HepG2 (cell line): ENCODE measurements around the gene NXPH4. TPM values are rescaled to one million over a fixed set of nuclear protein-coding genes. Genes with fewer than 3 reads are reported as not detected.

Experiments
- ATAC-seq: fragments of 200-7000 bp; cut with Tn5 transposase; 3 replicates; pipeline ENCODE4 v1.9.1; 2020; ENCODE audit warnings: mild to moderate bottlenecking, moderate library complexity
- BruUV-seq: library from RNA; stranded (reverse); fragments of 400-500 nt; replicated peaks from 2 replicates; lab custom pipeline; 2021; lab: Mats Ljungman, UMichigan
- CTCF ChIA-PET: fragments of 300-600 bp; formaldehyde crosslinking; extraction: SDS; loops from one replicate; lab custom pipeline; 2021; ENCODE audit warnings: low total read pairs, inconsistent platforms, low intra/inter-chr PET ratio; lab: Yijun Ruan, JAX
- POLR2A ChIA-PET: fragments of 350-600 bp; sonication (Branson Sonifier 250); formaldehyde crosslinking; loops from one replicate; lab custom pipeline; 2020; ENCODE audit warnings: antibody characterized with exemption, inconsistent platforms; lab: Yijun Ruan, JAX
- DNase-seq: peaks from one replicate; pipeline ENCODE4 v3.0.0-alpha.2; 2015; ENCODE audit warnings: low spot score
- FAIRE-seq: peaks from 3 replicates; lab custom pipeline; 2011; peaks lifted over from hg19 to GRCh38; lab: Jason Lieb, UNC
- H2AFZ ChIP-seq: one replicate; pipeline ENCODE4 v1.6.1; 2011; ENCODE audit warnings: low read length, inconsistent platforms
- H3K27ac ChIP-seq: fragments of 300-600 bp; 3 replicates; pipeline ENCODE4 v1.8.0; 2011; ENCODE audit warnings: mixed run types, mild to moderate bottlenecking, mixed read lengths, low read length, inconsistent platforms; ENCODE audit not compliant: insufficient read depth; ENCODE audit errors: extremely low read length
- H3K27me3 ChIP-seq, 2 experiments: fragments of 200-600 bp in 1 of 2; 2 replicates in 1 of 2; 3 replicates in 1 of 2; pipeline versions ENCODE4 v1.6.0 to v1.8.0; 2011; ENCODE audit warnings: low read length in 2 of 2, mild to moderate bottlenecking in 2 of 2, moderate library complexity in 2 of 2, inconsistent platforms in 1 of 2; ENCODE audit not compliant: insufficient read depth in 2 of 2, control insufficient read depth in 1 of 2
- H3K36me3 ChIP-seq, 2 experiments: fragments of 200-600 bp in 1 of 2; replicated peaks in 1 of 2; 2 replicates in 1 of 2; 3 replicates in 1 of 2; pipeline versions ENCODE4 v1.5.1 to v1.8.0; 2011; ENCODE audit warnings: low read length in 2 of 2, inconsistent platforms in 1 of 2; ENCODE audit not compliant: insufficient read depth in 2 of 2, control insufficient read depth in 1 of 2
- H3K4me1 ChIP-seq: 2 replicates; pipeline ENCODE4 v1.5.1; 2012; ENCODE audit warnings: low read length, inconsistent platforms; ENCODE audit not compliant: insufficient read depth
- H3K4me2 ChIP-seq: 2 replicates; pipeline ENCODE4 v1.6.0; 2011; ENCODE audit warnings: low read depth, low read length, inconsistent platforms
- H3K4me3 ChIP-seq, 3 experiments: fragments of 200-600 bp in 1 of 3; sonication (generic), shearing (Covaris generic) in 1 of 3; replicated peaks in 1 of 3; 2 replicates each; pipeline ENCODE4 v1.5.1; 2011 to 2016; ENCODE audit warnings: low read length in 3 of 3, inconsistent platforms in 2 of 3, low read depth in 2 of 3, mild to moderate bottlenecking in 2 of 3, control low read depth in 1 of 3, mixed read lengths in 1 of 3; ENCODE audit not compliant: insufficient read depth in 1 of 3
- H3K79me2 ChIP-seq: one replicate; pipeline ENCODE4 v1.6.1; 2011; ENCODE audit warnings: low read length, inconsistent platforms; ENCODE audit not compliant: insufficient read depth
- H3K9ac ChIP-seq: 2 replicates; pipeline ENCODE4 v1.6.0; 2011; ENCODE audit warnings: mild to moderate bottlenecking, low read depth, low read length, inconsistent platforms; ENCODE audit not compliant: insufficient read depth
- H3K9me3 ChIP-seq: 2 replicates; pipeline ENCODE4 v1.5.1; 2012; ENCODE audit warnings: mild to moderate bottlenecking, low read length
- H4K20me1 ChIP-seq: 2 replicates; pipeline ENCODE4 v1.6.0; 2011; ENCODE audit warnings: inconsistent platforms, mild to moderate bottlenecking, low read length, moderate library complexity; ENCODE audit not compliant: insufficient read depth
- ARID2 ChIP-seq: sonication (generic); formaldehyde crosslinking; IDR thresholded peaks from 2 replicates; pipeline ENCODE4 v1.8.1; 2022; ENCODE audit warnings: mild to moderate bottlenecking, missing genetic modification reagents, borderline replicate concordance
- ATF1 ChIP-seq: IDR thresholded peaks from 2 replicates; pipeline ENCODE4 v1.6.1; 2016; ENCODE audit warnings: mild to moderate bottlenecking, control low read depth
- MBD4 ChIP-seq: IDR thresholded peaks from 2 replicates; pipeline ENCODE4 v1.6.1; 2012; ENCODE audit warnings: low read length, inconsistent platforms, borderline replicate concordance
- SUZ12 ChIP-seq: fragments of 150-350 bp; IDR thresholded peaks from 2 replicates; pipeline ENCODE4 v1.6.1; 2014; ENCODE audit warnings: low read depth, low read length
- TFDP2 ChIP-seq: sonication (generic); formaldehyde crosslinking; IDR thresholded peaks from 2 replicates; pipeline ENCODE4 v1.4.0; 2020; ENCODE audit warnings: missing genetic modification reagents
- ZNF10 ChIP-seq: sonication (generic); formaldehyde crosslinking; IDR thresholded peaks from 2 replicates; pipeline ENCODE4 v1.4.0; 2020; ENCODE audit warnings: mild to moderate bottlenecking, low read depth, missing genetic modification reagents, borderline replicate concordance
- ZNF121 ChIP-seq: sonication (generic); formaldehyde crosslinking; IDR thresholded peaks from 2 replicates; pipeline ENCODE4 v1.5.0; 2020; ENCODE audit warnings: mild to moderate bottlenecking, missing genetic modification reagents
- ZNF24 ChIP-seq: fragments of 450-650 bp; IDR thresholded peaks from 2 replicates; pipeline ENCODE4 v1.6.1; 2017; ENCODE audit warnings: antibody characterized with exemption, mild to moderate bottlenecking
- ZNF460 ChIP-seq: sonication (generic); formaldehyde crosslinking; IDR thresholded peaks from 2 replicates; pipeline ENCODE4 v1.5.1; 2020; ENCODE audit warnings: missing genetic modification reagents, mild to moderate bottlenecking, borderline replicate concordance
- ZNF569 ChIP-seq: sonication (generic); formaldehyde crosslinking; IDR thresholded peaks from 2 replicates; pipeline ENCODE4 v1.5.0; 2020; ENCODE audit warnings: mild to moderate bottlenecking, missing genetic modification reagents, moderate library complexity, borderline replicate concordance
- ZNF775 ChIP-seq: sonication (generic); formaldehyde crosslinking; IDR thresholded peaks from 2 replicates; pipeline ENCODE4 v1.4.0; 2020; ENCODE audit warnings: missing genetic modification reagents, mild to moderate bottlenecking, moderate library complexity, borderline replicate concordance
- ZNF776 ChIP-seq: sonication (generic); formaldehyde crosslinking; IDR thresholded peaks from 2 replicates; pipeline ENCODE4 v1.4.0; 2020; ENCODE audit warnings: mild to moderate bottlenecking, missing genetic modification reagents
- WGBS: methylation state at CpG from one replicate; pipeline ENCODE4 v1.1.6; 2017; ENCODE audit warnings: low lambda C conversion rate; 5-methylcytosine and 5-hydroxymethylcytosine counted together
- in situ Hi-C: cut with HindIII; loops from 2 replicates; pipeline ENCODE4 v1.10.0; 2017; ENCODE audit warnings: low pct_unique_long_range_greater_than_20kb; ENCODE audit not compliant: extremely low pct_ligation_motif_present
- intact Hi-C: fragments of 100-400 bp; cut with micrococcal nuclease; formaldehyde crosslinking; loops from one replicate; pipeline ENCODE4 v1.10.0; 2022; ENCODE audit not compliant: unreplicated experiment
- polyA plus RNA-seq, 8 experiments: library from polyadenylated mRNA; depleted of rRNA in 3 of 8; stranded (reverse) in 7 of 8; unstranded in 1 of 8; fragments of >200 nt; fragmentation: Illumina TruSeq in 4 of 8; extraction: Trizol in 4 of 8; gene quantifications; 2 replicates each; pipeline versions ENCODE4 v1.2.1 to v1.2.3, GENCODE V29; 2011 to 2016; ENCODE audit warnings: low read depth in 4 of 8, missing spikeins in 1 of 8, mixed read lengths in 1 of 8; ENCODE audit not compliant: insufficient read depth in 1 of 8
- total RNA-seq, 5 experiments: library from RNA; depleted of rRNA; stranded (reverse); fragments of >200 nt; fragmentation: Illumina TruSeq; extraction: Trizol; gene quantifications; 2 replicates each; pipeline ENCODE4 v1.2.3, GENCODE V29; 2016; ENCODE audit warnings: low read depth in 1 of 5
- TF ChIP-seq, protein P1 (sequence below): sonication (generic); formaldehyde crosslinking; IDR thresholded peaks from 2 replicates; pipeline ENCODE4 v1.4.0; 2020; ENCODE audit warnings: missing genetic modification reagents, mild to moderate bottlenecking, borderline replicate concordance

Gene NXPH4
- total and polyA plus RNA-seq, 2 of the 13 experiments (the other 11 are each of a cell fraction or from before 2014, with no cell fraction given) = 0.13 TPM; not detected in 1

- peak; percentile 44 for FAIRE-seq
- TF ChIP-seq ARID2 (CRISPR knock-in tag) = no peak
- TF ChIP-seq, protein P1, sequence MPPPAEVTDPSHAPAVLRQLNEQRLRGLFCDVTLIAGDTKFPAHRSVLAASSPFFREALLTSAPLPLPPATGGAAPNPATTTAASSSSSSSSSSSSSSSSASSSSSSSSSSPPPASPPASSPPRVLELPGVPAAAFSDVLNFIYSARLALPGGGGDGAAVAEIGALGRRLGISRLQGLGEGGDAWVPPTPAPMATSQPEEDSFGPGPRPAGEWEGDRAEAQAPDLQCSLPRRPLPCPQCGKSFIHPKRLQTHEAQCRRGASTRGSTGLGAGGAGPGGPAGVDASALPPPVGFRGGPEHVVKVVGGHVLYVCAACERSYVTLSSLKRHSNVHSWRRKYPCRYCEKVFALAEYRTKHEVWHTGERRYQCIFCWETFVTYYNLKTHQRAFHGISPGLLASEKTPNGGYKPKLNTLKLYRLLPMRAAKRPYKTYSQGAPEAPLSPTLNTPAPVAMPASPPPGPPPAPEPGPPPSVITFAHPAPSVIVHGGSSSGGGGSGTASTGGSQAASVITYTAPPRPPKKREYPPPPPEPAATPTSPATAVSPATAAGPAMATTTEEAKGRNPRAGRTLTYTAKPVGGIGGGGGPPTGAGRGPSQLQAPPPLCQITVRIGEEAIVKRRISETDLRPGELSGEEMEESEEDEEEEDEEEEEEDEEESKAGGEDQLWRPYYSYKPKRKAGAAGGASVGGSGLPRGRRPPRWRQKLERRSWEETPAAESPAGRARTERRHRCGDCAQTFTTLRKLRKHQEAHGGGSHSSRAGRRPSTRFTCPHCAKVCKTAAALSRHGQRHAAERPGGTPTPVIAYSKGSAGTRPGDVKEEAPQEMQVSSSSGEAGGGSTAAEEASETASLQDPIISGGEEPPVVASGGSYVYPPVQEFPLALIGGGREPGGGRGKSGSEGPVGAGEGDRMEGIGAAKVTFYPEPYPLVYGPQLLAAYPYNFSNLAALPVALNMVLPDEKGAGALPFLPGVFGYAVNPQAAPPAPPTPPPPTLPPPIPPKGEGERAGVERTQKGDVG (CRISPR knock-in tag) = no peak
- no peak for TF ChIP-seq MBD4
- TF ChIP-seq ZNF569 (CRISPR knock-in tag) = no peak
- no peak for TF ChIP-seq ZNF121
- no peak for TF ChIP-seq ZNF24
- no peak for TF ChIP-seq SUZ12
- no peak for TF ChIP-seq ZNF10 (CRISPR knock-in tag)
- TF ChIP-seq ATF1 (CRISPR knock-in tag) = no peak
- TF ChIP-seq TFDP2 (CRISPR knock-in tag) = no peak
- no peak for TF ChIP-seq ZNF775 (CRISPR knock-in tag)
- TF ChIP-seq ZNF776 = no peak
- TF ChIP-seq ZNF460 (CRISPR knock-in tag) = no peak
Observed at GRCh38 chr12:57270966-57271470, 54.4 kb downstream of the NXPH4 start.

More at GRCh38 chr12:57270966-57271470, 54.4 kb downstream of the NXPH4 start:
- Histone ChIP-seq H3K4me2 (no peak overlapping the region), H3K4me3 (no peak overlapping the region), H4K20me1 (no peaks in the 10 kb centered on the region), H2AFZ (no peak overlapping the region), H3K9ac (no peak overlapping the region), H3K27ac (no peak overlapping the region), H3K79me2 (no peaks in the 10 kb centered on the region), H3K9me3 (no peaks in the 10 kb centered on the region), H3K27me3 (no peaks in the 10 kb centered on the region), H3K36me3 (peaks cover 6 to 42% of the 10 kb centered on the region in 2 experiments; a peak in 4 of 5 replicates), H3K4me1 (no peaks in the 10 kb centered on the region)
- peak; percentile 12 for DNase-seq
- POLR2A ChIA-PET = no interaction called here
- ATAC-seq = peak; percentile 60
- CTCF ChIA-PET = no interaction called here
- WGBS = 94% methylated on average over 1 of the region's 1 CpG
- no TSS peak for BruUV-seq
- in situ Hi-C loops = no loop called here
- intact Hi-C loops = no loop called here
